H7 (cell line): Measurements from ENCODE around the gene PPP3R1. TPM values are rescaled to one million over a fixed set of nuclear protein-coding genes. Genes with fewer than 3 reads are reported as not detected.

Experiments used
- DNase-seq: peaks from one replicate; pipeline ENCODE4 v3.0.0; 2012
- H3K27me3 ChIP-seq: 2 replicates; pipeline ENCODE4 v1.6.0; 2011; ENCODE audit warnings: mild to moderate bottlenecking, low read length; ENCODE audit not compliant: control insufficient read depth, insufficient read depth
- H3K36me3 ChIP-seq: replicated peaks from 2 replicates; pipeline ENCODE4 v1.5.1; 2011; ENCODE audit warnings: low read length; ENCODE audit not compliant: control insufficient read depth, insufficient read depth
- H3K4me3 ChIP-seq: 2 replicates; pipeline ENCODE4 v1.5.1; 2011; ENCODE audit warnings: low read depth, mild to moderate bottlenecking, control low read depth, low read length, moderate library complexity; ENCODE audit not compliant: insufficient read depth
- total RNA-seq: library from RNA; depleted of rRNA; stranded (reverse); fragments of >200 nt; shearing (Covaris generic); gene quantifications from 2 replicates; pipeline ENCODE4 v1.2.3, GENCODE V29; 2014; rRNA removed

Gene PPP3R1, protein sequence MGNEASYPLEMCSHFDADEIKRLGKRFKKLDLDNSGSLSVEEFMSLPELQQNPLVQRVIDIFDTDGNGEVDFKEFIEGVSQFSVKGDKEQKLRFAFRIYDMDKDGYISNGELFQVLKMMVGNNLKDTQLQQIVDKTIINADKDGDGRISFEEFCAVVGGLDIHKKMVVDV
- total RNA-seq: 20.1 and 24.1 TPM in 2 replicates

DNA sequence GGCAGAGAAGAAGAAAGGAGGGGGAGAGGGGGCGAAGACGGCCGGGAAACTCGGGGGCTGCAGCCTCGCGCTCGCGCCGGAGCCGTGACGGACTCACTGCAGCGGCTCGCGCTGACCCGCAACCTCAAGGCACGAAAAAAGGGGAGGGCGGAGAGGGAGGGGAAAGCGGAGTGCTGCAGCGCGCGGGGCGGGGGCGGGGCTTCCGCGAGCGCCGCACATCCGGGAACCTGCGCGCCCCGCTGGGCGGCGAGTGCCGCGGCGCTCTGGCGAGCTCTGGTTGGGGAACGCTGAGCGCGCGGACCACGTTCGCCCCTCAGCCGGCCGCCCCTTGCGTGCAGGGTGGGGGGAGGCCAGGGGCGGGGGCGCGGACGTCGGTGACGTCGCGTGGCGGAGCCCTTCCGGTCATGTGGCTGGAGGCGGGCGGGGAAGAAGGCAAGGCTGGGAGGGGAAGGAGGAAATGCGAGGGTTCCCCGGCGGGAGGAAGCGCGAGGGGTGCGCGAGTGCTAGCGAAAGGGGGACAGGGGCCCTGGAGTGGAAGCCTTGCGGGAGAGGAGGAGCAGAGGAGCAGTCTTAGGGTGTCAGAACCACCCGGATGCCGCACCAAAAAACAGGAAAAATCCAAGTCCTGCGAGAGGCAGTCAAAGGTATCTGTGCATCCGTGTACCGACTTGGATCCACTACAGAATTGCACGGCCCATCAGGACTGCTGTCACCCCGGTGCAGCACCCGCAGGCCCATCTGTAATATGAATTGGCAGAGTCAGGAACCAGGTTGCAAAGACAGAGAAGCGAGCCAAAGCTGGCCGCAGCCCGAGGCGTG lies at the start of gene PPP3R1:
TSS of gene PPP3R1 (minus strand) at position 133 of the 819 bp plus-strand sequence. CDS start 405 bp downstream, outside the sequence.
- DNase-seq: peak; percentile 94
- Histone ChIP-seq H3K4me3 (peak within 1 kb of the TSS; percentile 96), H3K36me3 (no peaks in the 10 kb centered on the region; the same call in 1 of the 2 replicates)

DNA sequence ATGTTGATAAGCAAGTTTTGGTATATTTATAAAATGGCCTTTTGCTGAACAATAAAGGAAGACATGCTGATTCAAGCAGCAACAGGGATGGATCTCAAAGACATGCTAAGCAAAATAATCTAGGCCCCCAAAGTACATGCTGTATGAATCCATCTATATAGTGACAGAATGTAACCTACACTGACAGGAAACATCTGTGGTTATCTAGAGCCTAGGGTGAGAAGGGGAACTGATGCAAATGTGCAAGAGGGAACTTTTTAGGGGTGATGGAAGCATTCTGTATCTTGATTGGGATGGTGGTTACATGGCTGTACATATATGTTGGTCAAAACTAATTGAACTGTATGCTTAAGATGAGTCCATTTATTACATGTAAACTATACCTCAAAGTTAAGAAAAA lies 43.2 kb upstream of the PPP3R1 start:
- Histone ChIP-seq H3K4me3 (no peak overlapping the region), H3K27me3 (no peaks in the 10 kb centered on the region), H3K36me3 (no peaks in the 10 kb centered on the region)
- no peak for DNase-seq

More for the DNA sequence above, at the start of gene PPP3R1:
- no peaks in the 10 kb centered on the region for H3K27me3 ChIP-seq

DNA sequence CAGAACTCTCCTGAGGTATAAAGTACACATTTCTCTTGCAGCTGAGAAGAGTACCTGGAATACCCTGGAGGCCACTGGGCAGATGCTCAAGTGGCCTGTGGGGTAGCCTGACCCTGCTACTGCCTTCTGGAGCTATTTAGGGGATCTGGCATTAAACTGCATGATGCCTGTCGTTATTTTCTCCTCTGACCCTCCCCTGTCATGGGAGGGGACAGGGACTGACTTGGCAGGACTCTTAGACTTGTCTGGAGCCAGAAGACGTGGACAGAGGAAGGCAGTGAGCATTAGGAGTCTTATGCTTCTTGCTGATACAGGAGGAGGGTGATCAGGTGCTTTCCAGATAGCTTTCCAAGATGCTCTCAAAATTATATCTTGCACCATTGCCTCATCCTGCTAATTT lies 42.6 kb upstream of the PPP3R1 start:
- no peaks in the 10 kb centered on the region for H3K27me3 ChIP-seq
- no peaks in the 10 kb centered on the region for H3K36me3 ChIP-seq
- no peak overlapping the region for H3K4me3 ChIP-seq
- DNase-seq: no peak

DNA sequence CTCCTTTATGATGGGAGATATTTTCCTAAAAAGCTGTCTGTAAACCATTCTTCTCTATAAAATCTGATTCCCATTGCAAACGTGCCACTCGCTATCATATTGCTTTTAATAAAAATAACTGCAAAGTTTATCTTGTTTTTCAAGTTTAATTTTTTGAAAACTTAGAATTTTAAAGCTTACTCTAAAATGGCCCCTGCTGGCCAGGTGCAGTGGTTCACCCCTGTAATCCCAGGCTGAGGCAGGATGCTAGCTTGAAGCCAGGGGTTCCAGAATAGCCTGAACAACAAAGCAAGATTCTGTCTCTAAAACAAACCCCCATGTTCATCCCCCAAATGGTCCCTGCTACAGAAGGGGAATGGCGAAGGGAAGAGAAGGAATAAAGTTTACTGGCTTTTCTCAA lies 41.9 kb upstream of the PPP3R1 start:
- Histone ChIP-seq H3K36me3 (no peaks in the 10 kb centered on the region), H3K4me3 (no peak overlapping the region), H3K27me3 (no peaks in the 10 kb centered on the region)
- DNase-seq: no peak

DNA sequence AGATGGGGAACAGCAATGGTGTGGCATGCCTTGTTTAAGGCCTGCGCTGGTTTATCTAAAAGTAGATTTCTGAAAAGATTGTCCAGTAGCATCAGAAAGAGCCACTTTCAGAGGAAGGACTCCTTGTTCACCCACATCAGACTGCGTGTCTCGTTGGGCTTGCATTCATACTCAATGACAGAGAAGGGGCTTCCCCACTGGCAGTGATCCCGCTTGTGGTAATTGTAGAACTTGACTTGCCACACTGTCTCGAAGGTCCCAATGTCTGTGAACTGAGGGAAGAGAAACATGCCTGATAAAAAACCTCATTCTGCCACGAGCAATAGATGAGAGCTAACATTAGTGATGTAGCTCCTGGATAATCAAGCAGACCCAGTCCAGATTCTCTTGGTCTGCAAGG lies 41.4 kb upstream of the PPP3R1 start:
- no peaks in the 10 kb centered on the region for H3K36me3 ChIP-seq
- DNase-seq: no peak
- H3K27me3 ChIP-seq: no peaks in the 10 kb centered on the region
- H3K4me3 ChIP-seq: no peak overlapping the region

DNA sequence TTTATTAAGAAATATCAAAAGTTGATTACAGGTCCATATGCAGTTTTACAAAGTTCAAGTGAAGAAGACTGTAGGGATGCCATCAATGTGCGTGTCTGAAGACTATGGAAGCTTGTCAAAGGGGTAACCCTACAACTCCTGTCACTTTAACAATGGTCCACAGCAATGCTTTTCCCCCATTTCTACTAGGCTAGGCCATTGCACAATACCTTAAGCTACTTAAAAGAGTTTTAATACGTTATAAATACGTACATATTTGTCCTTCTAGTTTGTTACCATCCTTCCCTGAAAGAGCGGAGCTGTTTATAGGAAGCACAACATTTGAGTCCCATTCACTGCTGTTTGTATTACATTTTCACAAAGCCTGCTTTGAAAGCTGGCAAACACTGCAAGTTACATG lies 40.7 kb upstream of the PPP3R1 start:
- Histone ChIP-seq H3K36me3 (no peaks in the 10 kb centered on the region), H3K27me3 (no peaks in the 10 kb centered on the region), H3K4me3 (no peak overlapping the region)
- no peak for DNase-seq

DNA sequence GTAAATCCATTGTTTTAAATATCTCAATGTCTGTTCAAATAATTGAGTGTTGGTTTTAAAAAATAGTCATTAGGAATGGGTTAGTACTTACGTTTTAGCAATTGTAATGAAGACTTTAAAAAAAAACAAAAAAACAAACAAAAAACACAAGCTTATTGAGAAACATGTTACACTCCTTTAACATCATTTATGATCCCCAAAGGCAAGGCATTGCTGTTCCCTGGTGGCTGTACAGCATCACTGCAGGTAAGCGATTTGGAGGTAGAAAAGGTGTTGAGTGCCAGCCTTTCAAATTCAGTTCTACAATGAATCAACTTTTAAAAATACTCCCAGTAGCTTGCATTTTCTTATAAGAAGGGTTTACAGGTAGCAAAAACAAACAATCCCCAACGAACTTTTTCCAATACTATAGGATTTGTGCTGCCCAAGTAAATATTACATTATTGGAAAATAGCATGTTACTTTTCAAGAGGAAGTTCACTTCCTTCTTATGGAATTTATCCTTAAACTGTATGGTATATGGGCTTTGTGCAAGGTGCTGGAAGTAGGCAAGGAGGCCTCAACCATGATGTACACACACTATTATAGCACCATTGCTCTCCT lies 39.9 kb upstream of the PPP3R1 start:
- Histone ChIP-seq H3K36me3 (no peaks in the 10 kb centered on the region), H3K4me3 (no peak overlapping the region), H3K27me3 (no peaks in the 10 kb centered on the region)
- DNase-seq: peak; percentile 41

DNA sequence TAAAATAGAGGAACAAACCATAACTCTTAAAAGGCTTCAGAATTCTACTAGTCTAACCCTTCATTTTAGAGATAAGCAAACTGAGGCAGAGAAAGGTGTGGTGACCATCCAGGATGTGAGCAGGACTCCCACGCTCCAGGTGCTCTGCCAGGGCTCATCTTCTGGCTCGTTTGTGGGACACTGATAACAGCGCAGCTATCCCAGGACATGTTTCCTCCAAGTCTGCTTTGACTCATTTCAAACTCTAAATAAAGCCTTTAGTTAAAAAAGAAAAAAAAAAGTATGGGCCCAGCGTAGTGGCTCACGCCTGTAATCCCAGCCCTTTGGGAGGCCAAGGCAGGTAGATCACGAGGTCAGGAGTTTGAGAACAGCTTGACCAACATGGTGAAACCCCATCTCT lies 39.0 kb upstream of the PPP3R1 start:
- no peak for DNase-seq
- Histone ChIP-seq H3K36me3 (no peaks in the 10 kb centered on the region), H3K4me3 (no peak overlapping the region), H3K27me3 (no peaks in the 10 kb centered on the region)

DNA sequence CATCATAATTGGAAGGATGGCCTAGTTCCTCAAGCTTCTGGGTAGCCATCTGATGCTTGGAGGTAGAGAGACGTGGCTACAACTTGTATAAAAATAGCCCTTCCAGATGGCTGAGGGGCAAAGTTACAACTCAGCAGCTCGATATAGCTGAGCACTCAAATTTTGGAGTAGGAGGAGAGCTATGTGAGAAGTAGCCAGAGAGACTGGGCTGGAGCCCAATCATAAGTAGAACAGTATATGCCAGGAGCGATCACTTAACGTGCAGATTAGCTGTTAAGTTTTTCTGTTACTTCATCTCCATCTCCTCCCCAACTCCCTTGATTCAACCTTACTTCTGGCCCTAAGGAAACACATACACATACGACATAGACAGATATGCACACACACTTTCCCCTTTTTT lies 38.6 kb upstream of the PPP3R1 start:
- H3K4me3 ChIP-seq: no peak overlapping the region
- no peaks in the 10 kb centered on the region for H3K27me3 ChIP-seq
- no peak for DNase-seq
- no peaks in the 10 kb centered on the region for H3K36me3 ChIP-seq

DNA sequence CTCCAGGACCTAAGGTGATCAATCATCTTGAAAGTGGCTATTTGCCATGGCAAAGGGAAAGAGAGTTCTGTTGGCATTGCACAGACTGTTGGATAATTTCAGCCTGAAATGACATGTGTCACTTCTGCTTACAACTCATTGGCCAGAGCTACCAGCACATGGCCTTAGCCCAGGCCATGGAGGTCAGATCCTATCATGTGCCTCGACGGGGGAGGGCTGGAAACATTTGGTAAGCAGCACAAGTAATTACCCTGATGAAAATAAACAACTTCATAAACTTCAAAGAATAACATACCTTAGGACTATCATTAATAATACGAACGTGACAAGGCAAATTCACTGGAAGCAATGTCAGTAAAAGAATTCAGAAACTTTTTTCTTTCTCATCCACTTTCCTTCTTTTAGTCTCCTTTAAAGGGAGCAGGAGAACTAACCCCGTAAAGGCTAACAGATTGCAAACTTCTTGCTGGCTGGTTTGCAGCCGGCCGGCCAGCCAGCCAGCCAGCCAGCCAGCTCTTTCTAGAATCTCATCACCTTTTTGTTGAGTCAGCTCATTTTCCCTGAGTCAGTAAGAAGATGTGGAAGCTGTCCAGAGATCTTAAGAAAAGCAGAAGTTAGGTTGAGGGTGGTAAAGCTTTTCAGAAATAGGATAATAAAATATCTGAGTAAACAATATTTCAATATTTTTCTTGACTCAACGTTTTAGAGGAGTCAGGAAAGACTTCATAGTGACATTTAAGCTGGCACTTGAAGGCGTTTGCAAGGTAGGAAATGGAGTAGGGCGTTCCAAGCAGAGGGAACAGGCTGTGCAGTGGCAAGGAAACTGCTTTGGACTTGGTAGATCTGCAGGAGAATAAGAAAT lies 35.5 kb upstream of the PPP3R1 start:
- no peaks in the 10 kb centered on the region for H3K27me3 ChIP-seq
- H3K36me3 ChIP-seq: no peaks in the 10 kb centered on the region
- no peak overlapping the region for H3K4me3 ChIP-seq
- DNase-seq: peak; percentile 29

DNA sequence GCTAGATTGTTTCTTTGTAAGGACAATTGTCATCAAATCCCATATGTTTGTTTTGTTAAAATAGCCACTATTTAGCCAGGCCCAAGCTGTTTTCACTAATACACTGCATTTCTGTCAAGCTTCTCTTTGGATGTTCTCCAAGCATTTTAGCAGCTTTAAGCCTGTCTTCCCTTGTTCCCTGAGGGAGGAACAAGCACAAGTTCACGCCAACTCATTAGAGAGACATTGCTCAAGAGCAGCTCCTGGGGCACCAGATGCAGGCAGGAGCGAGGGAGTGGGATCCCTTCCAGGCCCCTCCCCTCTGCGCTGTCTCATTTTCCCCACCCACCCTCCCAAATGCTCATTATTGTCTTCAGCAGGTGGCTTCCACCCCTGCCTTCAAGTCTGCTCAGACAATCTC lies 32.6 kb upstream of the PPP3R1 start:
- Histone ChIP-seq H3K36me3 (no peaks in the 10 kb centered on the region), H3K27me3 (no peaks in the 10 kb centered on the region), H3K4me3 (no peak overlapping the region)
- DNase-seq: peak; percentile 36

DNA sequence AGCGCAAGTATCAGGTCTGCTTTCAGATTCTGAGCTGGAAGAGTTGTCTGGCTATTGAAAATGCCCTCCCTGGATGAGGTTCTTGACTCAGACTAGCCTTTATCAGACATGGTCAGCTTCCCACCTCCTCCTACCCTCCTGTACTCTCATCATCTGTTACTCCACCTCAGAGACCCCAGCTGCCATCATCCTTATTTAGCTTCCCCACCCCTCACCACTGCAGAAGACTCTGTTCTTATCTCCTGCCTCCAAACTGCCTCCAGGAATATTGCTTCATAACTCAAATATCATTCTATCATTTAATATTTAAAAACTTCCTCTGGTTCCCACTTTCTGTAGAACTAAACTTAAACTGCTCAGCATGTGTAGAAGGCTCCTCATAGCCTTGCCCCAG lies 31.1 kb upstream of the PPP3R1 start:
- no peak for DNase-seq

DNA sequence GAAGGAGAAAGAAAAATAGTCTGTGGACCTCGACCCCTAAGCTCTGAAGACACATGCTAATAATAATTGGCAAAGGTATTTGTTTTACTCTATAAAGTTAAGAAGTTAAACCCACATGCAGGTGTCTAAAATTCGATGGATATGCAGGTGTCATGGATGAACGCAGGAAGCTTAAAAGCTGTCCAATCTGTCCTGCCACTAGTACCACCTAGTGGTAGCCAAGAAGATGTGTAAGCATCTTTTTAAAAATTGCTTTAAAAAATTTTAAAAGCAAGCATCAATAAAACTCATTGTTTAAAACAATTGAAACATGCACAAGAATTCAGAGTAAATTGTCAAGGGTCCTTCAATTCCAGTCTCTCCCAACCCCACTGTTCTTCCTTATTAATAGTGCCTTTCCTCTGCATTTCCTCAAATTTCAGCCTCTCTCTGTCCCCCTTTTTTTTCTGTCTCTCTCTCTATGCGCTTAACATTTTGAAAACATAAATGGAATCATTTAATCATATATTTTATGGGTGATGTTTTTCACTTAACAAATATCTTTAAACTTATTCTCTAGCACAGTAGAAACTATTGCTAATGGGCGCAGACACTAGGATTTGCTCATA lies 30.6 kb upstream of the PPP3R1 start:
- DNase-seq: peak; percentile 61
- Histone ChIP-seq H3K27me3 (no peaks in the 10 kb centered on the region), H3K4me3 (no peak overlapping the region), H3K36me3 (no peaks in the 10 kb centered on the region)

More for the DNA sequence above, 31.1 kb upstream of the PPP3R1 start:
- Histone ChIP-seq H3K27me3 (no peaks in the 10 kb centered on the region), H3K36me3 (no peaks in the 10 kb centered on the region), H3K4me3 (no peak overlapping the region)

DNA sequence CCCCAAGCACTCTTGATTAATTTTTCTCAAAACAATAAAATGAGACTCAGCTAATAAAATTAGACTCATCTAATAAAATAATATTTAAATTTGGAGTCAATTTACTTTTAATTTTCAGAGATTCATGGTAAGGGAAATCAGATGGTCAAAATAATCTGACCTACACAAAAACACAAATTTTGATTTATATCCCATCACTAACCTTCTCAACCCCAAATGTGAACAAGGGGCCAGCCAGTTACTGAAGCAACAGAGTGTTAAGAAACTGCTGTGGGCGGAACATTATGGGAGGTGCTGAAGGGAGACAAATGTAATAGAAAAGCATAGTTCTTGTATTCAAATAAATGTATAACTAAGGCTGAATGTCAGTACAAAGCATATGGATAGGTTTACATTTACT lies 28.5 kb upstream of the PPP3R1 start:
- no peak for DNase-seq
- Histone ChIP-seq H3K36me3 (no peaks in the 10 kb centered on the region), H3K27me3 (no peaks in the 10 kb centered on the region), H3K4me3 (no peak overlapping the region)
